Psoas muscle (tissue), 8 donors: ENCODE results near the gene RABGAP1L. TPM values are rescaled to one million over a fixed set of nuclear protein-coding genes. Genes with fewer than 3 reads are reported as not detected.
"Not testable (repeated sequence)": the region's sequence is repeated elsewhere in the genome, so short reads cannot be mapped to it uniquely, and the experiment has no call there.

Experiments used
- ATAC-seq, 4 donors: fragments of 200-7000 bp; cut with Tn5 transposase; one replicate each; pipeline ENCODE4 v1.9.1; 2020; ENCODE audit warnings: moderate library complexity in 3 of 4, mild to moderate bottlenecking in 2 of 4
- DNase-seq, 2 donors: peaks; one replicate each; pipeline ENCODE4 v3.0.0-alpha.2; 2020
- H3K27ac ChIP-seq: fragments of 200-600 bp; one replicate; pipeline ENCODE4 v1.8.0; 2022
- H3K27me3 ChIP-seq, 3 donors: fragments of 200-600 bp in 1 of 3; one replicate each; pipeline versions ENCODE4 v1.6.1 to v1.8.0; 2013 to 2022; ENCODE audit warnings: low read length in 2 of 3, mild to moderate bottlenecking in 2 of 3, moderate library complexity in 1 of 3; ENCODE audit not compliant: insufficient read depth in 3 of 3
- H3K36me3 ChIP-seq, 2 donors: fragments of 200-600 bp in 1 of 2; one replicate each; pipeline versions ENCODE4 v1.6.1 to v1.8.0; 2013 to 2022; ENCODE audit warnings: low read depth in 1 of 2, mild to moderate bottlenecking in 1 of 2, moderate library complexity in 1 of 2; ENCODE audit not compliant: insufficient read depth in 1 of 2
- H3K4me1 ChIP-seq: fragments of 200-600 bp; one replicate; pipeline ENCODE4 v1.8.0; 2022
- H3K4me3 ChIP-seq: fragments of 200-600 bp; one replicate; pipeline ENCODE4 v1.8.0; 2022; ENCODE audit warnings: mild to moderate bottlenecking
- H3K9me3 ChIP-seq: fragments of 200-600 bp; one replicate; pipeline ENCODE4 v1.8.0; 2022
- WGBS, 3 donors: extraction: QIAGEN DNeasy Blood & Tissue Kit; methylation state at CpG; one replicate each; pipeline versions ENCODE4 v1.1.6 to v1.1.7; 2013; 5-methylcytosine and 5-hydroxymethylcytosine counted together
- intact Hi-C, 2 donors: fragments of 100-400 bp; cut with DNase I; formaldehyde crosslinking; loops; one replicate each; pipeline versions ENCODE4 v1.11.0 to v1.14.2; 2022
- polyA plus RNA-seq, 3 donors: library from polyadenylated mRNA; stranded (reverse); fragments of 200-250 nt; gene quantifications; one replicate each; pipeline ENCODE4 v1.2.3, GENCODE V29; 2013
- total RNA-seq, 4 donors: library from RNA; stranded (reverse); fragmentation: NEBNext Ultra II Directional in 2 of 4; extraction: Animal tissue kit (Norgen Biotek cat#: 25700) in 2 of 4; gene quantifications; one replicate each; pipeline versions ENCODE4 v1.2.1 to v1.2.4, GENCODE V29; 2021 to 2023
- TF ChIP-seq, protein P1 (sequence below): fragments of 200-600 bp; IDR thresholded peaks from one replicate; pipeline ENCODE4 v1.8.0; 2022; ENCODE audit warnings: antibody characterized with exemption
- donor health status: healthy with polysubstance abuse.
- donor health status: DM: no; HTN: no; CAD: no; lungs with moderate emphysema.
- donor health status: Bipolar disorder and iron deficiency.
- donor health status: healthy.
- donor health status: DM: yes; HTN: yes; CAD: no.
- donor health status: DM: no; HTN: no; CAD: no.
- donor health status: DM: no; HTN: no; CAD: no.
- donor health status: DM: yes; HTN: yes; CAD: no.

The RABGAP1L gene
- total and polyA plus RNA-seq, 7 donors: 2.9 to 14.4 (median 8.7) TPM

DNA sequence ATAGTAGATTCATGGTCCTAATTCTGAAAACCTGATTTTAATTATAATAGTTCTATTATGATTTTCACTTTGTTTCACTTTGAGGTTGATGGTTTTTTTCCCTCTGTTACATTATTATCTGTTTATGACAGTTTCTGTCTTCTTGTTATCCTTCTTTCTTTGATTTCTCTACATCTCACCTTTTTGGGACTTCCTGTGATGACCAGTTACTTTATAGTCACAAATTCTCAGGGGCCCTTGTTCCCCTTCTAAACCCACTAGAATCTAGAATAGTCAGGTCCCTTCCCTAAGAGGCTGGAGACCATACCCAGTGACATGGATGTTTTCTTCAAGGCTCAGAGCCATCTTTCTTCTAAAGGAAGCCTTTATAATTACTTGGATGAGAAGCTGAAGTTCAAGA is 526.9 kb downstream of the RABGAP1L start:
- Histone ChIP-seq H3K9me3 (no peaks in the 10 kb centered on the region), H3K27ac (no peak overlapping the region), H3K4me3 (no peak overlapping the region), H3K36me3 (no peaks in the 10 kb centered on the region), H3K4me1 (no peaks in the 10 kb centered on the region), H3K27me3 (no peaks in the 10 kb centered on the region)
- no peak for DNase-seq
- intact Hi-C loops: no loop called here
- no peak for ATAC-seq
- TF ChIP-seq, protein P1, sequence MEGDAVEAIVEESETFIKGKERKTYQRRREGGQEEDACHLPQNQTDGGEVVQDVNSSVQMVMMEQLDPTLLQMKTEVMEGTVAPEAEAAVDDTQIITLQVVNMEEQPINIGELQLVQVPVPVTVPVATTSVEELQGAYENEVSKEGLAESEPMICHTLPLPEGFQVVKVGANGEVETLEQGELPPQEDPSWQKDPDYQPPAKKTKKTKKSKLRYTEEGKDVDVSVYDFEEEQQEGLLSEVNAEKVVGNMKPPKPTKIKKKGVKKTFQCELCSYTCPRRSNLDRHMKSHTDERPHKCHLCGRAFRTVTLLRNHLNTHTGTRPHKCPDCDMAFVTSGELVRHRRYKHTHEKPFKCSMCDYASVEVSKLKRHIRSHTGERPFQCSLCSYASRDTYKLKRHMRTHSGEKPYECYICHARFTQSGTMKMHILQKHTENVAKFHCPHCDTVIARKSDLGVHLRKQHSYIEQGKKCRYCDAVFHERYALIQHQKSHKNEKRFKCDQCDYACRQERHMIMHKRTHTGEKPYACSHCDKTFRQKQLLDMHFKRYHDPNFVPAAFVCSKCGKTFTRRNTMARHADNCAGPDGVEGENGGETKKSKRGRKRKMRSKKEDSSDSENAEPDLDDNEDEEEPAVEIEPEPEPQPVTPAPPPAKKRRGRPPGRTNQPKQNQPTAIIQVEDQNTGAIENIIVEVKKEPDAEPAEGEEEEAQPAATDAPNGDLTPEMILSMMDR: no peak

DNA sequence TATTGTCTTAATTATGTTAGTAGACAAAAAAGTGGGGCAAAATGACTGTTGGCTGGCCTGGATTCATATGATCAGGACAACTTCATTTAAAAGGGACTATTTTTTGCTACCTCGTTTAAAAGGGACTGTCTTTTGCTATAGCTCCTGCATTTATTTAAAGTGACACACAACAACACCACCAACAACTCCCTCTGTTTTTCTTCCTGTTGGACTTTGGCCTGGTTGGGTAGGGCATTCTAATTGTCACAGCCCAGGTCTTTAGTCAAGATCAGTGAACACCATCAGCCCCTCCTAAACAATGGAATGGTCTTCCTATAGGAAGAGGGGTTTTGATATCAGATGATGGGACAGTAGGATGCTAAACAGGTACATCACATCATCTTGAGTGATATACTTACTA is 530.2 kb downstream of the RABGAP1L start:
- Histone ChIP-seq H3K27me3 (no peaks in the 10 kb centered on the region), H3K9me3 (no peaks in the 10 kb centered on the region), H3K27ac (no peak overlapping the region), H3K4me1 (no peaks in the 10 kb centered on the region), H3K4me3 (no peak overlapping the region), H3K36me3 (no peaks in the 10 kb centered on the region)
- ATAC-seq (no peak), DNase-seq (no peak)
- intact Hi-C loops: no loop called here
- WGBS, 3 donors: 62 to 79% (median 67%) methylated on average over 1 of the region's 1 CpG
- TF ChIP-seq, protein P1: no peak

DNA sequence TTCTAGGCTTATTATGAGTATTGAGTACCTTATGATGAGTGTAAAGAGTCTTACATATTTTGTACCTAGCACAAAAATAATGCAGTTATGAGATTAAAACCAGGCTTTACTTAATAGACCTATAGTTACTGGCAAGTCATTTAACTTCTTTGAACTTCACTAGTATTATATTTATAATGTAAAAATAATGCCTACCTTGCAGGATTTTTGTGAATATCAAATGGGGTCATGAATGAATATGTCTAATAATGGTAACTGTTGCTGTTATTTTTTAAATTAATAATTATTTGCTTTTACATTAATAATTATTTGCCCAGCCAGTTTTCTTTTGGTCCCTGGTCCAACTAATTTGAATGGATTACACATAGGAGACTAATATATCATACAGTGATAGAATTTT is 530.9 kb downstream of the RABGAP1L start:
- intact Hi-C loops: no loop called here
- H3K36me3 ChIP-seq: no peaks in the 10 kb centered on the region
- no peaks in the 10 kb centered on the region for H3K4me1 ChIP-seq
- DNase-seq (no peak), ATAC-seq (no peak)
- no peaks in the 10 kb centered on the region for H3K27me3 ChIP-seq
- no peak overlapping the region for H3K4me3 ChIP-seq
- H3K9me3 ChIP-seq: no peaks in the 10 kb centered on the region
- no peak overlapping the region for H3K27ac ChIP-seq
- TF ChIP-seq, protein P1: no peak

DNA sequence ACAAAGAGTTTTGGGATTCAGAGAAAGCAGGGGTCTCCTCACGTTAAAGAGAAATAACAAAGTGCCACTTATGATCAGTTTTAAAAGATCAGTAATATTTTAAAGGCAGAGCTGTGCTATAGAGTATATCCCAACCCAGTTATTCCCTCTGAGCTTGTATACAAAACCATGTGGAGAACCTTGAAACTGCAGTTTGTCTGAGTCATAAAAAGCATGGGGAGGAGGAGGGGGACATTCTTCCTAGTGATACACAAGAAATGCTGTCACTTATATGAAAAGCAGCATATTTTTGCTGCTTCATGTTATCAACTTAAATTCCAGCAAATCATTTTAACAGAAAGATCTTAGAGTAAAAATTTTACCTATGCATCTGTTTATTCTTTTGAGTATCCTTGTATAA is 533.0 kb downstream of the RABGAP1L start:
- no peaks in the 10 kb centered on the region for H3K9me3 ChIP-seq
- H3K36me3 ChIP-seq: no peaks in the 10 kb centered on the region
- no peak overlapping the region for H3K4me3 ChIP-seq
- intact Hi-C loops: no loop called here
- ATAC-seq: no peak
- H3K27me3 ChIP-seq: no peaks in the 10 kb centered on the region
- no peak for DNase-seq
- 81 to 88% (median 87%) methylated on average over 1 of the region's 1 CpG for WGBS, 3 donors
- no peak overlapping the region for H3K27ac ChIP-seq
- TF ChIP-seq, protein P1: no peak
- H3K4me1 ChIP-seq: no peaks in the 10 kb centered on the region

DNA sequence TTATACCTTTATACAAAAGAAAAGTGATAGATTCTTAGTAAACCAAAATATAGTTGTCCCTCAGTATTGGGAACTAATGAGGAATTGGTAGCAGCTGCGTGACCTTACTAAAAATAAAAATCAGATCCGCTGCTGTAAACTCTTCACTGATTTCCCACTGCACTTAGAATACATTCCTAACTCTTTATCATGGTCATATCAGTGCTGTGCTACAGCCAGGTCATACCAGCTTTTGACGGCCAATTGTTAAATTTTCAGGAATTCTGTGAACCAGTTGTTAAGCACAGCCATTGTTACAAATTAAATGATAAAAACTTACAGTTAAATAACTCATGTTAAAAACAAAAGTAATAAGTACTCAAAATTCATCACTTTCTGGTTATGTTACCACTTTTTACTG is 533.8 kb downstream of the RABGAP1L start:
- WGBS, 3 donors: 62 to 69% (median 64%) methylated on average over 3 of the region's 3 CpGs
- intact Hi-C loops: no loop called here
- H3K4me3 ChIP-seq: no peak overlapping the region
- no peaks in the 10 kb centered on the region for H3K4me1 ChIP-seq
- no peak for DNase-seq
- H3K36me3 ChIP-seq: no peaks in the 10 kb centered on the region
- TF ChIP-seq, protein P1: no peak
- H3K9me3 ChIP-seq: no peaks in the 10 kb centered on the region
- H3K27ac ChIP-seq: no peak overlapping the region
- H3K27me3 ChIP-seq: no peaks in the 10 kb centered on the region
- no peak for ATAC-seq

DNA sequence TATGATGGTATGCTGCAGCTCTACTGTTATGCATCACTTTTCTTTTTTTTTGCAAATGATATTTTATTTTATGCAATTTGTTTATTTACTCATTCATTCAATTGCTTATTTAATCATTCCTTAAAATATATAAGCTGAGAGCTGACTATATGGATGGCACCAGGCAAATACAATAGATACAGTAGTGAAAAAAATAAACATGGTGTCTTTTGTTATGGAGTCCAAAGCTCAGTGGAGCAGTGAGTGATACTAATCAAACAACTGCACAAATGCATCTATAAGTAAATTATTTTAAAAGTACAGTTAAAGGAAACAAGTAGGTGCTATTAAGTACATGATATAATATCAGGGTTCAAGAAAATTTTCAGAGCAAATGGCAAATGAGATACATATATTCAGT is 534.2 kb downstream of the RABGAP1L start:
- H3K4me3 ChIP-seq, H3K27ac ChIP-seq, H3K36me3 ChIP-seq, H3K27me3 ChIP-seq, ATAC-seq, H3K9me3 ChIP-seq, intact Hi-C loops, DNase-seq, H3K4me1 ChIP-seq: not testable (repeated sequence)
